ENCODE data around the gene ETF1. TPM values are rescaled to one million over a fixed set of nuclear protein-coding genes. Genes with fewer than 3 reads are reported as not detected.
A peak's percentile ranks its signal among the peaks of the same experiment; 100 is the strongest.

ETF1 gene
- total RNA-seq, result 10 to 100 TPM; 65.3 to 72.1 TPM

DNA sequence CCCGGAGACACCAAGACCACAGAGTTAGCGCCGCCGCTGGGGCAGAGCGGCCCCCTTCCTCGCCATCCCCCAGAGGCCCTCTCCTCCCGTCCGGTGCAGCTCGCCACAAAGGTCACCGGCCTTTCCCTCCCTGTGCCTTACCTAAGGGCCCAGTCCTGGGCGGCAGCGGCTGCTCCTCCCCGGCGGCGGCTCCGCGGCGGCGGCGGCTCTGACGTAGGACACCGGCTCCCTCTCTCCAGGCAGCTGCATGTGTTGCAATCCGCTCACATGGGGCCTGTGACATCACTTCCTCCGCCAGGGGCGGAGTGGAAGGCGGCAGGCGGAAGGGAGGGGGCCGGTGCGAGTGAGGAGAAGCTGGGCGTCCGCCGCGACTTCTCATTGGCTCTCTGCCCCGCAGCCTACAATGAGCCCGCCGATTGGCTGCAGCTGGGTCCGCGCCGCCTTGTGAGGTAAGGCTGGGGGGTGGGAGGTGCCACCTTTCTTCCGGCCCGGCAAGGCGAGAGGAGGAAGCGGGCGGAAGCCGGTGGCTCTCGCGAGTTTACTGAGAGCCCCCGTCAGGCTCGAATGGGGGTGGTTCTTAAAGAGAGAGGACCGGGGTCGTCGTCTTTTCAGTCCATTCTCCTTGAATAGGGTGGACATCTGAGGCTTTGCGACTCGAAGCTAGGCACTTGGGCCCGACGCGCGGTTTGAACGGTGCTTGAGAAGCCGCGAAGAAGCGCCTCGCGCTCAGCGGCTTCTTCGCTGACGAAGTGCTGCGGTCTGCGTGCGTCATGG, at the start of gene ETF1:
TSS of gene ETF1 (minus strand) at position 281 of the 774 bp plus-strand sequence. CDS start 318 bp downstream, outside the sequence.
- Mint-ChIP-seq H3K27me3 (no peaks in the 10 kb centered on the region), H3K4me1 (peaks cover 65% of the 10 kb centered on the region), H3K27ac (peak within 1 kb of the TSS; percentile 100), H3K4me3 (peak within 1 kb of the TSS; percentile 99), H3K9me3 (no peaks in the 10 kb centered on the region), H3K36me3 (ENCODE audit: low read depth) (peaks cover 23% of the 10 kb centered on the region)
- ChIA-PET POLR2A (interaction anchor here (0.5 to 1.3 kb wide), 4 partner anchors 8 to 190 kb away, joined by 3 to 9 read pairs (median 4); partner anchors contain the start of gene HSPA9), CTCF (interaction anchor here (0.6 to 3.0 kb wide), 16 partner anchors 9 to 649 kb away, joined by 3 to 20 read pairs (median 4); partner anchors contain the start of genes EGR1 and HSPA9)
- DNase-seq, result peak; percentile 100

DNA sequence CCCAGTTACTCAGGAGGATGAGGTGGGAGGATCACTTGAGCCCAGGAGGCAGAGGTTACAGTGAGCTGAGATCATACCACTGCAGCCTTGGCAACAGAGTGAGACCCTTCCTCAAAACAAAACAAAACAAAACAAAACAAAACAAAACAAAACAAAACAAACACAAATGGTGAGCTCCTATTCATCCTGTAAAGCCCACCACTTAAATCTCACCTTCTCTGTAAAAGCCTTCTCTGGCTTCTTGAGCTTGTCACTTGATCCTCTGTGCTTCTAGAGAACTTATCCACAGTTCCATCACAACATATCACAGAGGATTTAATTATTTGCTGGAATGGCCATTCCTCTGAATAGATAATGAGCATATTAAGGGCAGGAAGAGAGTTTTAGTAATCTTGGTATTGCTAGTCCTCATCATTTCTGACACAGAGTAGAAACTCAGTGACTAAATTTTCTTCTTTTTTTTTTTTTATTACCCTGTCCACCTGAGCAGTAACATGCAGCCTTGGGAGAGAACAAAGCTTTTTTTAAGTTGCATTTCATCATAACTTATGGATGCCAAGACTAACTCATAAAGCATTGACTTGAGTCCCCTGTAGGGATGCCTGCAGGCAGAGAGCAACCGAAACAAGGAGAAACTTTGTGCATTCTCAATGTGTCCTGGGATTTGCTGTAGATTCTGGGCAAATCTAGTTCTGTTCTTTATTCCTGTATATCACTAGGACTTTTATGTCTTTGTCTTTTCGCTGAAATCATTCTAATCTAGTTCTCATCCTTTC, 45.2 kb upstream of the ETF1 start:
- H3K4me3 Mint-ChIP-seq, result no peak overlapping the region
- H3K9me3 Mint-ChIP-seq, result no peaks in the 10 kb centered on the region
- peaks cover 27% of the 10 kb centered on the region for H3K27me3 Mint-ChIP-seq
- no peaks in the 10 kb centered on the region for H3K36me3 Mint-ChIP-seq (ENCODE audit: low read depth)
- ChIA-PET CTCF (interaction anchor here (0.6 to 1.0 kb wide), 2 partner anchors 17 to 35 kb away, joined by 3 to 4 read pairs; no protein-coding TSS in a partner anchor), POLR2A (no interaction called here)
- no peak overlapping the region for H3K27ac Mint-ChIP-seq
- no peaks in the 10 kb centered on the region for H3K4me1 Mint-ChIP-seq
- no peak for DNase-seq

DNA sequence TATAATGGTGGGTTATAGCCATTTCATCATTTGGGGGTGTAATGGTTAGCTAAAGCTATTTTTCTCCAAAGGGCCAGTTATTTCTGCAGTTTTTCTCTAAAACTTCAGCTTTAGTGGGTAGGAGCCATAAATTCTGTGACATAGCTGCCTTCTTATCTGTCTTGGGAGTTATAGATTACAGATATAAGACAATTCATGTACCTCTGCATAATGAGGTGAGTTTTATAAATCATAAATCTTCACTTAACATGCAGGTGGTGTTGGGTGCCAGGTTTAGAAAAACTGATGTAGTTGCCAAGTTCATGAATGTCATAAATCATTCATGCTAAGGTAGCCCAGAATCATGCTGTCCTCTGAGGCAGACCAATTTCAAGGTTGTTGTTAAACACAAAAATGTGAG, 42.1 kb upstream of the ETF1 start:
- Mint-ChIP-seq H3K36me3 (ENCODE audit: low read depth) (no peaks in the 10 kb centered on the region), H3K4me3 (no peak overlapping the region), H3K4me1 (no peaks in the 10 kb centered on the region), H3K27ac (no peak overlapping the region), H3K9me3 (no peaks in the 10 kb centered on the region), H3K27me3 (peaks cover 19% of the 10 kb centered on the region)
- CTCF ChIA-PET, result no interaction called here
- POLR2A ChIA-PET, result interaction anchor here (1.1 kb wide), 1 partner anchor 10 kb away, joined by 3 read pairs; the partner anchor contains the start of gene HSPA9
- no peak for DNase-seq

DNA sequence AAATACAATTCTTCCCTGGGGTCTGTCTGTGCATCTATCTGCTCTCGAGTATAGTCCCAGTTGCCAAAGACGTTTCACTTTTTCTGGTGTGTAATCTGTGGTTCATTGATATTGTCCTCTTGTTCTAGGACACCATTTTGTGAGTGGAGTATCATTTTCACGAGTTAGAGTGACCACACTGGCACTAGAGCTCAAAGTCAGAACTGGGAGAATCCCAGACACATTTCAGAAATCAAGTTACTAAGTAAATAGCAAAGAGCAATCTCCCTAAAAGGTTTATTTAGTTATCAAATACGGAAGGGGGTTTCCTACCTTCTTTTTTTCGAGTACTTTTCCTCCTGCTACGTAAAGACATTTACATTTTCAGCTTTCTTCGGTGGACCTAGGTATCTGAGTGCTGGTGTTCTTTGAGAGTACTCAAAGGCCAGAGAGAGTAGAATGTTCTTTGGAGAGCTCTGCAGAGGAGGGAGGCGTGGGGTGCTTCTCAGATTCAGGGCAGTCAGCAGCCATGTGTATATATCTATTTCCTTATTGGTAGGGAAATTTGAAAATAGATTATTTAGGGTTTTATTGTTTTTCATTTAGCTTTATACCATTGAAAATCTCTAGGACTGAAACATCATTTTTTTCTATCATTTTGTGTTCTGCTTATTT, 41.1 kb upstream of the ETF1 start:
- CTCF ChIA-PET, result interaction anchor here (0.7 kb wide), 1 partner anchor 13 kb away, joined by 3 read pairs; no protein-coding TSS in a partner anchor
- POLR2A ChIA-PET, result interaction anchor here (1.1 kb wide), 1 partner anchor 9 kb away, joined by 3 read pairs; the partner anchor contains the start of gene HSPA9
- no peak overlapping the region for H3K27ac Mint-ChIP-seq

DNA sequence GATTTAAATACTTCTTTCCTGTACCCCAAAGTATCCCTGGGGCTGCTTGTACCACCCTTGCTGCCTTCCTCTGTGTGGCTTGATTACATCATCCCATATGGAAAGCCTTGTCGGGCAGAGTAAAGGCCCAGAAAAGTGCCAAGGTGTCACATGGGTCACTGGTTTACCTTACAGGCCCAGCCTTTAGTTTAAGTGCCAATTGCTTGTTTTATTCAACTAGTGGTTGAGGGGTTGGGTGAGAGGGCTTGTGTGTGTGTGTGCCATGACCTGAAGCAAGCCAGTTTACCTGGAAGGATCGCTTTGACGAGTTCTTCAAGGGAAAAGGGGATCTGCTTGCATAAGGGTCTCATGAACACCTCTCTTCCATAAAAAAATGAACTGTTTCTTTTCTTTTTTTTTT, 39.9 kb upstream of the ETF1 start:
- Mint-ChIP-seq H3K9me3 (no peaks in the 10 kb centered on the region), H3K27me3 (peaks cover 16% of the 10 kb centered on the region), H3K36me3 (ENCODE audit: low read depth) (no peaks in the 10 kb centered on the region), H3K27ac (no peak overlapping the region), H3K4me3 (no peak overlapping the region), H3K4me1 (peaks cover 5% of the 10 kb centered on the region)
- CTCF ChIA-PET, result no interaction called here
- POLR2A ChIA-PET, result no interaction called here
- no peak for DNase-seq

More for the DNA sequence above, 41.1 kb upstream of the ETF1 start:
- no peak for DNase-seq
- Mint-ChIP-seq H3K9me3 (no peaks in the 10 kb centered on the region), H3K4me3 (no peak overlapping the region), H3K36me3 (ENCODE audit: low read depth) (no peaks in the 10 kb centered on the region), H3K27me3 (peaks cover 19% of the 10 kb centered on the region), H3K4me1 (peaks cover 4% of the 10 kb centered on the region)

DNA sequence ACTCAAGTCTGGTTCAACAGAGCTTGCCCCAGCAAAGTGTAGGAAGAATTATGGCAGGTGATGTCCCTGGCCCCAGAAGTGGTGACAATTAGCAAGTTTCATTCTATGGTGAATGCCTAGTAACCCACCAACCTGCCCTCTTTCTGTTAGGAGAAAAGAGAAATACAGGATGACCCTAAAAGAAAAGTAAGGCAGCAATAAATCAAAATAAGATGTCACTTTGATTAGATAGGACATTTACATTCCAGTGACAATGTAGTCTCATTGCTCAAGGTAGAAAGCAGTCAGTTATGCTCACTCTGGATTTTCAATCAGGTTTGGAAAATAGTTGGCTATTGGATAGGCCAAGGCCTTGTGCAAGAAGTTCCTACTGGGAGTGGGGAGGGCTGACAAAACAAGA, 37.7 kb upstream of the ETF1 start:
- POLR2A ChIA-PET, result no interaction called here
- Mint-ChIP-seq H3K27me3 (peaks cover 8% of the 10 kb centered on the region), H3K4me3 (no peak overlapping the region), H3K4me1 (peaks cover 13% of the 10 kb centered on the region), H3K27ac (no peak overlapping the region), H3K36me3 (ENCODE audit: low read depth) (peaks cover 2% of the 10 kb centered on the region), H3K9me3 (no peaks in the 10 kb centered on the region)
- CTCF ChIA-PET, result interaction anchor here (0.8 kb wide), 1 partner anchor 9 kb away, joined by 4 read pairs; no protein-coding TSS in a partner anchor
- no peak for DNase-seq

DNA sequence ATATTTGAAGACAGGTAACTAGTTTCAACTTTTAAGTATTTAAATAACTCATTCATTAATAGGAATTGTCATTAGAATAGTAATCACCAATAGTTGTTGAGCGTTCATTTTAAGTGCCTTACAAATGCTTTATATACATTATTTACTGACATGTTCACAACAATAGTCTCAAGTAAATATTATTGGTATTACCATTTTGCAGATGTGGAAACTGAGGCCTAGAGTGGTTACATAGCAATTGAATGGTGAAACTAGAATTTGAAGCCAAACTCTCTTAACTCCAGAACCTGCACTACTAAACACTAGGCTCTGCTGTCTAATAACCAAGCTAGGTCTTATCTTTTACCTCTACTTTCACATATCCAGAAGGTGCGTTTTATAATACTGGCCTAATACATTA, 37.0 kb upstream of the ETF1 start:
- Mint-ChIP-seq H3K36me3 (ENCODE audit: low read depth) (peaks cover 3% of the 10 kb centered on the region), H3K4me1 (peaks cover 16% of the 10 kb centered on the region), H3K9me3 (no peaks in the 10 kb centered on the region), H3K4me3 (no peak overlapping the region), H3K27ac (no peak overlapping the region), H3K27me3 (peaks cover 6% of the 10 kb centered on the region)
- CTCF ChIA-PET, result interaction anchor here (0.6 to 1.7 kb wide), 10 partner anchors 9 to 775 kb away, joined by 3 to 6 read pairs (median 4); partner anchors contain the start of gene ETF1
- no peak for DNase-seq
- POLR2A ChIA-PET, result interaction anchor here (0.6 kb wide), 1 partner anchor 114 kb away, joined by 9 read pairs; no protein-coding TSS in a partner anchor

DNA sequence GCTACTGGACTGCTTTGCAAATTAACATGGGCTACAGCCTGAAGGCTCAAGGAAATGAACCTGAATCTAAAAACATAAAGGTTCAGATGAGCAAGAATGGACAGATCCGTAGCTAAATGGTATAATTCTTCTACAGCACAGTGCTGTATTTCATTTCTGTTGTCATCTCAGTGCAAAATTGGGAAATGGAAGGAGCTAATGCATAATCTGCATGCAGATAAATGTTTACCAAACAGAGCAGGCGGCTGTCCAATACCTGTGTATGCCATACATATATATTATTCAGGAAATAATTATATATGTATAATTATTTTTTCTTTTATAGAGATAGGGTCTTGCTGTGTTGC, 36.5 kb upstream of the ETF1 start:
- peaks cover 16% of the 10 kb centered on the region for H3K4me1 Mint-ChIP-seq

DNA sequence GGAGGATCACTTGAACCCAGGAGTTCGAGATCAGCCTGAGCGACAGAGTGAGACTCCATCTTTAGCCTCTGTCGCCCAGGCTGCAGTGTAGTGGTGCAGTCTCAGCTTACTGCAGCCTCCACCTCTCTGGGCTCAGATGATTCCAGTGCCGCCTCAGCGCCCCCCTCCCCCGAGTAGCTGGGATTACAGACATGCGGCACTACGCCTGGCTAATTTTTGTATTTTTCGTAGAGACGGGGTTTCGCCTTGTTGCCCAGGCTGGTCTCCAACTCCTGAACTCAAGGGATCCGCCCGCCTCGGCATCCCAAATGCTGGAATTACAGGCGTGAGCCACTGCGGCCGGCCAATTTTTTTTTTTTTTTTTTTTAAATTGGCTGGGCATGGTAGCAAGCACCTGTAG, 34.4 kb upstream of the ETF1 start:
- Mint-ChIP-seq H3K4me3 (no peak overlapping the region), H3K36me3 (ENCODE audit: low read depth) (peaks cover 23% of the 10 kb centered on the region), H3K4me1 (peaks cover 28% of the 10 kb centered on the region), H3K27ac (peak overlapping the region; percentile 77), H3K9me3 (no peaks in the 10 kb centered on the region), H3K27me3 (no peaks in the 10 kb centered on the region)
- no peak for DNase-seq
- POLR2A ChIA-PET, result no interaction called here
- CTCF ChIA-PET, result interaction anchor here (0.8 to 0.9 kb wide), 2 partner anchors 17 to 27 kb away, joined by 4 to 6 read pairs; no protein-coding TSS in a partner anchor

More for the DNA sequence above, 36.5 kb upstream of the ETF1 start:
- H3K27me3 Mint-ChIP-seq, result peaks cover 3% of the 10 kb centered on the region
- POLR2A ChIA-PET, result interaction anchor here (0.6 kb wide), 1 partner anchor 114 kb away, joined by 9 read pairs; no protein-coding TSS in a partner anchor
- peaks cover 8% of the 10 kb centered on the region for H3K36me3 Mint-ChIP-seq (ENCODE audit: low read depth)
- H3K9me3 Mint-ChIP-seq, result no peaks in the 10 kb centered on the region
- DNase-seq, result no peak
- H3K4me3 Mint-ChIP-seq, result no peak overlapping the region
- no peak overlapping the region for H3K27ac Mint-ChIP-seq
- CTCF ChIA-PET, result interaction anchor here (0.6 to 1.7 kb wide), 19 partner anchors 8 to 776 kb away, joined by 3 to 6 read pairs (median 3); partner anchors contain the start of gene ETF1

DNA sequence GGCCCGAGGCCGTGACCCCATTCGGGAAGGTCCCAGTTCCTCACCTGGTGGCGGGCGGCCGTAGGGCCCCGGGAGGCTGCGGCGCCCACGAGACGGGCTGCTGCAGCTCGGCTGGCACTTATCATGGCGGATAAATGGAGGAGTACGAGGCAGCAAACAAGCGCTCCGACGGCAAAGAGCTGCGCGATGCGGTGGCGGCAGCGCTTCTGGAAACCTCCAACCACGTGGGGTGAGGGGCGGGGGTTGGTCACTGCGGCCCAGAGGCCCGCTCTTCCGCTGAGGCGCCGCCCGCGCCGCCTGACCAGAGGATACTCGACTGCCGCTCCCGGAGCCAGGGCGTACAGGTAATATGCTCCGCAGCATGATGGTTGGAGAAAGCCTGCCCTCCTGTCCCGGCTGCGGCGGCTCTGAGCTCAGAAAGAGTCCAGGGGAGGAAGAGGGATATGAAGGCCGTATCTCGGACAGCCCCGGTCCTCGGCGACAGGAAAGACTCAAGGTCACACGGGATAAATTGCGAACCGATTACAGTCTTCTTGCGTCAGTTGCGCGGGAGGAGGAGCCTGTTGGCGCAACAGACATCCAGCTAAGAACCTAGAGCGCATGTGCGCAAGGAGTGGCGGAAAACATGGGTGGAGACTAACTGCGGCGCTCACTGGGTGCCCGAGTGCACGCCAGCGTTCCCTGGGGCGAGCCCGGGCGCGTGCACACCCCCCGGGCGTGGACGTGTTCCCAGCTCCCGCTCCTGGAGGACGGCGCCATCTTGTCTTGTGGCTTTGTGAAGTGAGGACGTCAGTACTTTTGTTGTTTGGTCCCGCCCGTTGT, 32.4 kb upstream of the ETF1 start, which contains the start of gene HSPA9:
TSS of gene HSPA9 (minus strand) at position 208 of the 822 bp plus-strand sequence. CDS start at position 125, 83 bp downstream.
- no peaks in the 10 kb centered on the region for H3K27me3 Mint-ChIP-seq
- ChIA-PET CTCF (interaction anchor here (0.6 to 1.7 kb wide), 9 partner anchors 10 to 731 kb away, joined by 3 to 11 read pairs (median 4); partner anchors contain the start of genes ETF1 and KDM3B), POLR2A (interaction anchor here (0.6 to 1.0 kb wide), 4 partner anchors 9 to 32 kb away, joined by 3 to 6 read pairs (median 4); partner anchors contain the start of gene ETF1)

DNA sequence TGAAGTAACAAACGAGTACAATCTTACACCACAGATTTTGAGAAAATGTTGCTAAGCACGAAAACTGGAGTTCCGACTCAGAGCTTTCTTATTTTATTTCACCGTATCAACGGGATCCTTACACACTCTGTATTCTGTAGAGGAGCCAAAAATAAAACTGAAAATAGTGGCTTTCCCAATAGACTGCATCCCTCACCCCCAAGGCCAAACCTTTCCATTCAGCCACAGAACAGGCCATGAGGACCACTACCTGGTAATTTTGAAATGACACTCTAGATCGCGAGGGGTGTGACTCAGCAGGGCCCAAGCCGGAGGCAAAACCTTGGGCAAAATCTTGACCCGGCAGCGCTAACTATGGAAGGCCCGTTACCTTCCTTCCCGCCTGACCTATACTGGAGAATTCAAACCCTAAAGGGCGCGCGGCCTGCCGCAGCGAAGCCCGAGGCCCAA, 31.7 kb upstream of the ETF1 start:
- no peaks in the 10 kb centered on the region for H3K9me3 Mint-ChIP-seq
- no peaks in the 10 kb centered on the region for H3K27me3 Mint-ChIP-seq
- H3K4me3 Mint-ChIP-seq, result peak overlapping the region; percentile 98
- ChIA-PET CTCF (interaction anchor here (1.2 to 1.6 kb wide), 3 partner anchors 9 to 222 kb away, joined by 4 to 11 read pairs (median 9); partner anchors contain the start of gene KDM3B), POLR2A (interaction anchor here (0.8 kb wide), 1 partner anchor 10 kb away, joined by 3 read pairs; no protein-coding TSS in a partner anchor)
- peaks cover 43% of the 10 kb centered on the region for H3K4me1 Mint-ChIP-seq
- peaks cover 42% of the 10 kb centered on the region for H3K36me3 Mint-ChIP-seq (ENCODE audit: low read depth)
- H3K27ac Mint-ChIP-seq, result peak overlapping the region; percentile 100
- no peak for DNase-seq

More for the DNA sequence above, 32.4 kb upstream of the ETF1 start, which contains the start of gene HSPA9:
- peak; percentile 98 for DNase-seq
- Mint-ChIP-seq H3K4me3 (peak within 1 kb of the TSS; percentile 98), H3K9me3 (no peaks in the 10 kb centered on the region), H3K27ac (peak within 1 kb of the TSS; percentile 100), H3K36me3 (ENCODE audit: low read depth) (peaks cover 40% of the 10 kb centered on the region), H3K4me1 (peaks cover 41% of the 10 kb centered on the region)

All from activated CD4-positive, alpha-beta T cell treated with anti-CD3 and anti-CD28 coated beads, Interleukin-2, amount 10 ng/mL, durations not matched to agents 7 days and 5 days (primary cell).